Activated CD4-positive, alpha-beta T cell treated with anti-CD3 and anti-CD28 coated beads, Interleukin-2, Interleukin-4, amounts not matched to agents 100 ng/mL and 50 ng/mL, durations not matched to agents 16 hours and 8 hours (primary cell): Measurements from ENCODE around the gene BTRC.
"Not testable (repeated sequence)": the region's sequence is repeated elsewhere in the genome, so short reads cannot be mapped to it uniquely, and the experiment has no call there.

Experiments used
- DNase-seq: peaks from one replicate; pipeline ENCODE4 v3.0.0-alpha.2; 2020; ENCODE audit warnings: low spot score

Gene BTRC

DNA sequence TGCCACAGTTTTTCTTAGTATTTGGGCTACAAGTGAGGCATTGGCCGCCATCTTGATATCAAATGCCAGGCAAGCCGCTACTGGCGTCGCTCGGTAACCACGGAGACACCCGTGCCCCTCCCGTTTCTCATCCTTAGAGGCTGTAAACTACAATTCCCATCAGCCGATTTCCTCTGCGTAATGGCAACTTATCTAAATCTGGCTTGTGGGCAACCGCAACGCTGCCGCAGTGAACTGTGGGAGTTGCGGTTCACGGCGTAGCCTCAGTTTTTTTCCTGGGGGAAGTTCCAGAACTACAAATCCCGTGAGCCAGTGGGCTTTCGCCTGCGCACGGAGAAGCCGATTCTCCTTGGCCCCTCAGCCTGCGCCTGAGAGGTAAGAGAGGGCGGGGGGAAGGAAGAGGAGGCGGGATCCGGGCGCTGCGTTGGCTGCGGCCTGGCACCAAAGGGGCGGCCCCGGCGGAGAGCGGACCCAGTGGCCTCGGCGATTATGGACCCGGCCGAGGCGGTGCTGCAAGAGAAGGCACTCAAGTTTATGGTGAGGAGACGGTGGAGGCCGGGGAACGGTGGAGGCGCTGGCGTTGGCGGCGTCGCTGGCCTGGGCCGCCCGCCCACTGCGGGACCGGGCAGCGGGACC, at the start of gene BTRC:
TSS of gene BTRC (plus strand) at position 474 of the 636 bp plus-strand sequence. CDS start at position 490, 16 bp downstream.
- peak; percentile 98 for DNase-seq

DNA sequence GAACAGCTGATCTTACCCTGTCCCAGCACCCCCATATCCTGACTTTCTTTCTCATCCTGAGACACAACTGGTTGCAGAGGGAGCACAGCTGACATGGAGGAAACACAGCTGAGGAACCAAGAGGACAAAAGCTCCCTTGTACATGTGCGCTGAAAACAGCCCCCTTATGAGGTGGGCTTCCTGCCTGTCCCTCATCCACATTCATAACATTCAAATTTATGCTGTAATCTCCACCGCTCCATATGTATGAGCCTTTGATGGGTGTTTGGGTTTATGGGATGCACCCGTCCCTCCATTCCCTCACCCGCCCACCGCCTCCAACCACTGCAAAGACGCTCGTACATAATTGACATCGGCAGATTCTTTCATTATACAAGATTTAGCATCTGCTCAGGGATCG, 49.6 kb upstream of the BTRC start:
- no peak for DNase-seq

DNA sequence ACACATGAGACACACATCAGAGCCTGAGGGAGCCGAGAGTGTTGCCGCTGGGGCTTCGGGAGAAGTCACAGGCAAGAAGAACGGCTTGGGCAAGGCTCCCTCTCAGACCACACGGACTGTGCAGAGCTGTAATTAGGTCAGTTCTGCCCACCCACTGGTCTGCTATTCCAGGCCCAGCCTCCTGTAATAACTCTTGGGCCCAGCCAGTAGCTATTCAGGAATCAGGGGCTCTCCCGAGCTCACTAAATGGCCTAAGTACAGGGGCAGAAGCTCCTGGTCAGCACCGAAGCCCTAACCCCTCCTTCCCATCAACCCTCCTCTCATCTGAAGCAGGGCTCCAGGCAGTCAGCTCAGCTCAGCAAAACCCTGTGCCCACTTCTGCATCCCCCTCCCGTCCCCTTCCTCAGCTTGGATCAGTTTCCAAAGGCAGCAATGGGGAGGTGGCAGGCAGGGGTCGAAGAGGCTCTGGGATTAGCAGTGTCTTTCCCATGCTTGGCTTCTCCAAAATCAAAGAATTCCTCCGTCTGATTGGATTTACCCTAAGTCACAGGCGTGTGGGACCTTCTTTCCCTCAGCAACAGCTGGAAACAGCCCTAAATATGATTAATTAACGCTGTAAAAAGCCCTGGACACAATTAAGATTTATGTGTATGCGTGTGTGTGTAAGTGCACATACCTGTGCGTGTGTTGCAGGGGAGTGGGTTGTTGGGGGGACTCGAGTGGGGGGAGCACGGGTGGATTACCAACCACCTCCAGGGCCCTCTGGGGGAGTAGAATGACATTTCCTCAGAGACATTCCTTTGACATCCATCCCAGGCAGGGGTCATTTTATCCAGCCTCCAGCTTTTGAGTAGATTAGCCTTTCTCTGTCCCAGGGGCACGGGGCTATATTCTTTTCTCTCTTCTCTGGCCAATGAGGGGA, 48.4 kb upstream of the BTRC start:
- DNase-seq: no peak

DNA sequence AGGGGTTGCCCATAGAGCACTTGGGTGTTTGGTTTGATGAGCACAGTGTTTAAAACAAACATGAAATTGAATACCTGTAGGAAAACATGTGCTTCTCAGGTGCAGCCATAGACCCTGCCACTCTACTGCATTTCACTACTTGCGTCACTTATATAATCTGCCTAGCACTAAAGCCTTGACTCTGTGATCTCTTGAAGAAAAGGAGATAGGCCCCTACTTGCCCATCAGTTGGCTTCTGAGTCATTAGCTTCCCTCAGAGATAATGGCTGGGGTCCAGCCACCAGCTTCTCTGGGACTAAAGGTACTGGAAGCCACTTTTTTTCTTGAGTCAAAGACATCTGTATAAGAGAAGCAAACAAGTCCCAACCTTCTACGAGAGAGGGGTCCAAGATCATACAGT, 45.9 kb upstream of the BTRC start:
- no peak for DNase-seq

DNA sequence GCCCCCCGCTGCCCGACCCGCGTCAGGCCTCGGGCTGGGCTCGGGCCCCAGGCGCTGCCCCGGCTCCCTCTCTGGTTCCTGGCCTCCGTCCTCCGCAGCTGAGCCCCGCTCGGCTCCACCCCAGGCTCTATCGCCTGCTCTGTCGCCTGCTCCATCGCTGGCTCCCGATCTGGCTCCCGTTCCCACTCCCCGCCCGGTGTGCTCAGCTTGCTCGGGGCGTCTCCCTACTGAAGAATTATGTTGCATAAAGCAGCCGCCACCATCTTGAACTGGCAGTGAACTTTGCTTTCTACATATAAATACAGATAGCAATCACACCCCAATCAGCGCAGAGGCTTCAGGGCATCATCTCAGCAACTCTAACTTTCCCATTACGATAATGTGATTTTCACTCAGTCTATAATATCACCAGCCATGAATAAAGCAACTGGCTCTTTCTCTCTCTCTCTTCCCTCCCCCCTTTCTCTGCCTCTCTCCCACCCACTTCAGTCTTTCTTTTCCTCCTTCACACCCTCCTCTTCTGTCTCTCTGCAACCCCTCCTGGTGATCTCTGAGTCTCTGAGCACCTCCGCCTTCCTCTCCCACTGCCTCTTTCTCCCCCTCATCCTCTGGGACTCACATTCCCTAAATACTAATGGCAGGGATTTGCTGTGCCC, 43.3 kb upstream of the BTRC start:
- DNase-seq: no peak

DNA sequence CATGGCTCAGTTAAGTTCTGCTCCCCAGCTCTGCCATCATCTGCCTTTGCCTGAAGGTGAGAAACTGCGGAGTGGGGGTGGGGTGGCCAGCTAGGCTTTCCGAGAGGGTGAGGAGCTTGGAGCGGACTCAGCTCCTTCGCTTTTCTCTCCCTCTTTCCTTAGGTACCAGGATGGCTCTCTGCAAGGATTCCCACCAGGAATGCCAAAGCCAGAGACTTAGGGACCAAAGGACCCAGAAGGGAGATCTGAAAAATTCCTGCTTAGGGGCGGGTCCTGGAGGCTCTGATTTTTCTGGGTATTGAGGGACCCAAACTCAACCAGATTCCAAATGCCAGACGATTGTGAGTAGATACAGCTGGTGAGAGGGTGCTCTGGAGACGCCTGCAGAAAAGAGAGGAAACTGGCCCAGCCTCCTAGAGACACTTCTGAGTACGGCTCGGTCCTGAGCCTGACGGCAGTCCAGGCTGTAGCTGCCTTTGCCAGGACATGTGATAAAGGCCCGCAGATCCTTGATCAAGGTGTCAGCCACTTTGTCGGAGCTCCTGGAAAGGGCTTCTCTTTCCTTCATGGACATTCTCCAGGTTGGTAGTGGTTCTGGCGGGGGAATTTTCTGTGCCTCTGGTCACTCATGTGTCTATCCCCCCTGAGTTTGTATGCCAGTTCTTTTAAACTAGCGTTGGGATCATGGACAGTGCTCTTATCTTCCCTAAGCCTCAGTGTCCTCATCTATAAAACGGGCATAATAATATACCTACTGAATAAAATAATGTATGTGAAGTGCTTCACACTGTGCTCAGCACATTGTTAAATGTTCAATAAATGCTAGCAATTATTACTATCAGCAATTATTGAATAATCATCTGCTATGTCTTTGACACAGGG, 42.5 kb upstream of the BTRC start:
- no peak for DNase-seq

DNA sequence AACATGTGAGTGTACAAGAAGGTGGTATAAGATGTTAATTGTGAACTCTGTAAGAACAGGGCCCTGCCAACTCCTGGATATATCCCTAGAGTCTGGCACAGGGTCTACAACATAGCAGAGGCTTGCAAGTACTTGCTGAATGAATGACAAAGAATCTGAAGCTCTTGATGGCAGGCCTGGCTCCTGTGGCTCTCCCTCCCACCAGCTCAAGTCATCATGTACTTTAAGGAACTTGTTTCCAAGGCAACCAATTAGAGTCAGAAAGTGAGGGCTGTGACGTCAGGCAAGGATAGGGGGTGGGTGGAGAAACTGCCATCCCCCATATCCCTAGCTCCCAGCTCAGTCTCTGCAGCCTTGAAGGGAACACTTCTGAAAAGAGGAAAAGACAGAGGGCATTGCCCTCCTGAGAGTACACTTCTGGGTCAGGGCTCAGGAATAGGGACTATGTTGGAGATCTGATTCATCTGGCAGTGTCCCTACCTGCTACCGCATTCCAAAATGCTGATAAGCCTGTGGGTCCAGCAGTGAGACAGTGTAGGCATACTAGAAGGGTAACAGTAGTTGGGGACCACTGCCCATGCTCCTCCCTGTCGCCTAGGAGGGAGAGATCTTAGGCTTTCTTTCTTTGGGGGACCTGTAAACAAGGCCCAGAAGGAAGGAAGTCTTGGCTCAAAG, 34.6 kb upstream of the BTRC start:
- no peak for DNase-seq

DNA sequence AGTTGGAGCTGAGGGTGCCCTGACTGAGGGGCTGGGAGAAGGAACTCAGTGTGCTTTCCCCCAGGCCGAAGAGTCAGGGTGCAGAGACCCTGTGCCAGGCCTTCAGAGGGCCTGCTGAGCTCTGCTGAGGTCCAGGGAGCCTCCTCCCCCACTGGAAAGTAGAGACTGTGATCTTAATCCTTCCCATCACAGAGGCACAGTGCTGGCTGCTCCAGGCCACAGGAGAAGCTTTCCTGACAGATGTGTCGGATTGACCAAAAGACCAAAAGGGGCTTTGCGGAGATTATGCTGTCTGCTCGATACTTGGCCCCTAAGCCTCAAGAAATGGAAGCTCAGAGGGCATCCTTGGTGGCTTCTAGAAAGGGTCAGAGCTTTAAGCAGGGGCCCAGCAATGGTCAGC, 32.9 kb upstream of the BTRC start:
- DNase-seq: no peak

DNA sequence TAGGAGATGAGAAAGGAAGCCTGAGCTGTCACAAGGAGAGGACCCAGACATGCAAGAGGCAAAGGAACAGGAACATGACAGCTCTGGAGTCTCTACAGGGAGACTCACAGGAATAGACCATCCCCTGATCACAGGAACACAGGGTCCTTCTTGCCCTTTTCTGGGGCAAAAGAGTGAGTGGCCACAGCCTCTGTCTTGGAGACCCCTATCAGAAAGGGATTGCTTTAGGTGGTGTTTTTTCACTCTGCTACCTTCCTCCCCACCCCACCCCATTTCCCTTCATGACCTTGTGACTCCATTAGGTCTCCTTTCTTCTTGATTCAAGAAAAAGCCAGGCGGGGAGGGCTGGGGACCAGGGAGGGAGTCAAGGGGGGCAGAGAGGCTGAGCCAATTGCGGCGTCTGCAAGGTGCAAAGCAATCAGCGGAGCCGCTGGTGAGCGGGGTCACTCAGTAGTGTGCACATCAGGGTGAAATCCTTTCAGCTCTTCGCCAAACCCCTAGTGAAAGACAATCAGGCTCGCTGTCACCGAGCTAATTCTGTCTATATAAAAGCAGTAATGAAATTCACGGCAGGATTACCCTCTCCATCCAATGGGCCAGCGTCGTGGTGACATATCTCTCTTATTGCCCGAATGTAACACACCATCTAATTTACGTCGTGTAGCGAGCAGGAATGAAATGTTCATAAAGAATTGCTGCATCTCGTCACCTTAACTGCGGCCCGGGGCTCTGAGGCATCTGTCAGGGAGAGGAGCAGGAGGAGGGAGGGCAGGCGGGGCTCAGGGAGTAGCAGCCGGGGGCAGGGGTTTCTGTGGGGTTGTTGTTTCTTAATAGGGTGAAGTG, 31.5 kb upstream of the BTRC start:
- no peak for DNase-seq

DNA sequence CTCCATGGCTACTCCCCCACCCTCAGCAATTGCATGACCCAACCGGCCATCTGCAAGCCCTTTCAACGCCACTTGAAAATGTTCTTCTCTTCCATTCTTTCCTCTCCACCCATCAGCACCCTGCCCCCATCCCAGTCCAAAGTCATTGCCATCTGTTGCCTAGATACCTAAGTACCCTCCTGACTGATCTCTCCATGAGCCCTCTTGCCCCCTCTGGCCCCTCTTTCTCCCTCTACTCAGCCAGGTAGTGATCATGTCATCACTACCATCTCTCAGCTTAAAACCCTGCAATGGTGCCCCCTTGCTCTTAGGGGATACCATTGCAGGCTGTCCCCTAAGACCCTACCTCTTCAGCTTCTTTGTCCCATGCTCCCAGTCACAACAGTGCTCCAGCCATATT, 30.5 kb upstream of the BTRC start:
- no peak for DNase-seq

DNA sequence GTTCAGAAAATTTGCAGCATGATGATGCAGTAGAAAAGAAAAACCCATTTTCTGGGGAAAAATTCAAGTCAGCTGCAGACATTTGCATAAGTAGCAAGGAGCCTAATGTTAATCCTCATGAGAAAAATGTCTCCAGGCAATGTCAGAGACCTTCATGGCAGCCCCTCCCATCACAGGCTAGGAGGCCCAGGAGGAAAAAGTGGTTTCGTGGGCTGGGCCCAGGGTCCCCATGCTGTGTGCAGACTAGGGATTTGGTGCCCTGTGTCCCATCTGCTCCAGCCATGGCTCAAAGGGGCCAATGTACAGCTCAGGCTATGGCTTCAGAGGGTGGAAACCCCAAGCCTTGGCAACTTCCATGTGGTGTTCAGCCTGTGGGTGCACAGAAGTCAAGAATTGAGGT, 26.5 kb upstream of the BTRC start:
- not testable (repeated sequence) for DNase-seq

DNA sequence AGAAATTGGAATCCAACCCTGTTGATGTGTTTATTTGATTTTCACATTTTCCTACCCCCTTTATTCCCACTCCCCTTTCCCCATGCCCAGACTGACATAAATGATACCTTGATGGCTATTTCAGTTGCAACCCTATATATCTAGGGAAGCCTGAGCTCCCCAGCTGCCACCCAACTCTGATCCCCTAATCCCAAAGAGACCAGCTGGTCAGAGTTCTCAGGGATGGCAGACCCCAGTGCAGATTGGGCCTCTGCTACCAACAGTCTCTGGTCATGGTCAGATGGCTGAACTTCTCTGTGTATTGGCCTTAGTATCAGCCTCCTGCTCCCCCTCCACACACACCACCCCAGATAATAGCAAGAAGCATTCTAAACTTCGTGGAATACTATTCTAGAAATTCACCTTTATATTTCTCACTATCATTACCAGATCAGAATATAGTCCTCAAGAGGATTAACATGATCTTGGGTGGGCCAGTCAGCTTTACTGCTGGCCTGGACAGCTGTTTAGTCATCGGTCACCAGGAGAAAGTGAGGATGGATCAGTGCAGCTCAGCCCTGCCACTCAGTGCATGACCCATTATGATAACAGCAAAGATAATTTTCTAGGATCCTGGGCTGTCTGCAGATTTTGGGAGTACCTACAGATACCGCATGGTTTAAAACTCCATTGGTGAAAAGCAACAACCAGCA, 24.5 kb upstream of the BTRC start:
- DNase-seq: no peak

DNA sequence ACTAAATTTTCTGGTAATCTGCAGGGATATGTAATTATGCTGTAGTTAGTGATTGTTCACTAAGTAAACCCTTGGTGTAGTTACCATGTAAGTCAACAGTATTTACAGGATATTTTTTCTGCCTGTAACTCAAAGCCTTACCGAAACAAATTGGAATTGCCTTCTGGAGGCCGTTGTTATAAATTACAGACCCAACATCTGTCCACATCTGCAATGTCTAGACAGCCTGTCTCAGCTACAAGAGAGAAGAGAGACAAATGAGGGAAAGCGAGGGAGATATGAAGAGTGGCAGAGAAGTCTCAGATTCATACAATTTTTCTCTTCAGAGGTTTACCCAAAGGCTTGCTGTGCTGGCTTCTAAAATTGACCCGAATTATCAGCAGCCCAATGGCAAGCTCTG, 23.7 kb upstream of the BTRC start:
- no peak for DNase-seq

DNA sequence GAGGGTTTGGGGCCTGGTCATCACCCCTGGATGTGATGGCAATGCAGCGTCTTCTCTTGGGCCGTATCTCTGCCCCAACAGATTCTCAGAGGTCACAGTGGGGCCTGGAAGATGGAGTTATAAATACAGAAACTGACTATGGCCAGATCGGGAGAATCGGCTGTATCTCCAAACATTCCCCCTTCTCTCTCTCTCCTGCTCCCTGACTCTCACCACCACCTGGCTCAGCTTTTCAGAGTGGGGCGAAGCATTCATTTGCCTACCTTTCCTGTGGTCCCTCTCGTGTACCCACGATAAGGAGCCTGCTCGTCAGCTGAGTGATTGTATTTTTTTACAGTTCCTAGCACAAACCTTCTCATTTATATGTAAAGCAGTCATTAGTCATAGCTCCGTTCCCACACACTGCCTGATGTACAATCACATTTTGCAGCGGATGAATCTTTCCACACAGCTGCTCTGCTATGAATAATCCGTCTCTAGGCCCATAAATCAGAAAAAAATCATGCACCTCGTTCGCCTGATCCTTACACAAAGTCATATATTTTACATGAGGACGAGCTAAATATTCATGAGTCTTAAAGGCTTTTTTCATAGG, 23.2 kb upstream of the BTRC start:
- no peak for DNase-seq

DNA sequence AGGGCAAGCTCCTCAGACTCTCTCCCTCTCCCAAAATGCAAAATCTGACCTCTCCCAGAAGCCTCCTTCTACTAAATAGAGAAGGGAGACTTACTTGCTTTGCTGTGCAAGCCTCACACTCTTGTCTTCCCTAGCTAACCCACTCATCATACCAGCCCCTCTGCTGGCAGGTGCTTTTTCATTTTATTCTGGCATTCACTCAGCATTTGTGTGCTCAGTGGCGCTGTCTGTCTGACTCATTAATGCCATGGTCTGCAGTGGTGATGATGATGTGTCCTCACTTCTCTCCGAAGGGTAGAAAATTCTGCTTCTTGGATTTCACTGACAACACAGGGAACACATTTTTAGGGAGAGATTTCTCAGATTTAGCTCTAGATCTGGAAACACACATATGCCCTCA, 22.0 kb upstream of the BTRC start:
- DNase-seq: no peak

DNA sequence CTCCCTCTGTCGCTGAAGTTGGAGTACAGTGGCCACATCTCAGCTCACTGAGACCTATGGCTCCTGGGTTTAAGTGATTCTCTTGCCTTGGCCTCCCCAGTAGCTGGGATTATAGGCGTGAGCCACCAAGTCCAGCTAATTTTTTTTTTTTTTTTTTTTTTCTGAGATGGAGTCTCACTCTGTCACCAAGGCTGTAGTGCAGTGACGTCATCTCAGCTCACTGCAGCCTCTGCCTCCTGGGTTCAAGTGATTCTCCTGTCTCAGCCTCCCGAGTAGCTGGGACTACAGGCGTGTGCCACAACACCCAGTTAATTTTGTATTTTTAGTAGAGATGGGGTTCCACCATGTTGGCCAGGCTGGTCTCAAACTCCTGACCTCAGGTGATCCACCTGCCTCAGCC, 19.7 kb upstream of the BTRC start:
- DNase-seq: not testable (repeated sequence)

DNA sequence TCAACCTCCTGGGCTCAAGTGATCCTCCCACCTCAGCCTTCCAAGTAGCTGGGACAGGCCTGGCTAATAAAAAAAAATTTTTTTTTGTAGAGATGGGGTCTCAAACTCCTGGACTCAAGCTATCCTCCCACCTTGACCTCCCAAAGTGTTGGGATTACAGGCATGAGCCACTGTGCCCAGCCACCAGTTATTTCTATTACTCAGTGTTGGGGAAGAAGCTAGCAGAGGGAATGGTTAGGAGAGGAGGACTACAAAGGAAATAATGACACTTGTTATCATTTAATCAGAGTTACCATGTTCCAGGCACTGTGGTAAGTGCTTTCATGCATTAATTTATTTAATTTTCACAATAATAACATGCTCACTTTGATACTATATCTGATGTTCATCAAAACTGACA, 17.6 kb upstream of the BTRC start:
- DNase-seq: no peak

DNA sequence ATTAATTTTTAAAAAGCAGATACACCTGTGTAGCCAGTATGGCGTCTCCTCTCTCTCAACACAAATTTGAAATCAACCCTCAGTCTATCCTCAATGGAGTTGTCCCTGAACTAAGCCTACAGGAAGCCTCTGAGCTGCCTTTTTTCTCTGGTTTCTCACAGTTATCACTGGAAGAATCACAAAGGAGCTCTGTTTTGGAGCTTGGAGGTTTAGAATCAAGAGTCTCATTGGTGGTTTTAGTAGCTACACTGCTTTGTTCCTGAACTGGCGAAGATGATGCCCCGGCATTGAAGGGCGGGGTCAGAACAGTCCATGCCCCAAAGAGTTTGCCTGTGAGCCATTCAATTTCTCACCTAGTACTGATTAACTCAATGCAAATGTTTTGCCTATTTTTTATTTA, 16.1 kb upstream of the BTRC start:
- no peak for DNase-seq

DNA sequence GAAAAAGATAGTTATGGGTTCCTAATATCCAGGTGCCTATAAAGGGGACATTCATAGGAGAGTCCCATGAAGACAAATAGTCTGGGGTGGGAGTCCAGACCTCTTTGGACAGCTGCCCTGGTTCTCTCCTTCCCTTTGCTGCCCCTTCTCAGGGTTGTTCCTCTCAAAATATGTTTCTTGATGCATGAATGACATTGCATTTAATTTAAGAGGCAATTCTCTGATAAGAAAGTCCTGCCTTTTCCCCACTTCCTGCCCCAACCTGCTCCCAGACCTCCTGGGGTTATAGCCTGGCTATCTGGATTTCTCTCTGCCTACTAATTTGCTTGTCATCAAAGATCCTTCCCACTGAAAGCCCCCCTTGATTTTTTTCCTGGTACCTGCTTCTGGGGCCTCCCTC, 12.5 kb upstream of the BTRC start:
- DNase-seq: no peak

DNA sequence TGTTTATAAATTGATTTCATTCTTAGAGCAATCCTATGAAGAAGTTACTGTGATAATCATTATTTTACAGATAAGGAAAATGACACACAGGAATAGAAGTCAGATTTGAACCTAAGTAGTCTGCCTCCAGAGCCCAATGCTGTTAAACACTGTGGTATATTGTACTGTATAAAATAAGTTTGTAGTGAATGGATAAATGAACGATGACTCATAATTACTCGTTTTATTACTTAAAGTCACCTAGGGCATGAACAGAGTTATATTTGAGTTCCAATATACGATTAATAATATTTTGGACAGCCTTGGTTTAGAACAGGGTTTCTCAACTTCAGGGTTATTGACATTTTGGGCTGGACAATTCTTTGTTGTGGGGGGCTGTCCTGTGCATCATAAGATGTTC, 7.8 kb upstream of the BTRC start:
- DNase-seq: no peak
